ENCODE measurements around the gene ZIC4.

ZIC4 gene

GRCh38 chr3:147389717-147390116, 16.6 kb downstream of the ZIC4 start:
- no peak for DNase-seq

- no peak for DNase-seq
Observed at GRCh38 chr3:147388700-147389580, 17.4 kb downstream of the ZIC4 start.

DNA sequence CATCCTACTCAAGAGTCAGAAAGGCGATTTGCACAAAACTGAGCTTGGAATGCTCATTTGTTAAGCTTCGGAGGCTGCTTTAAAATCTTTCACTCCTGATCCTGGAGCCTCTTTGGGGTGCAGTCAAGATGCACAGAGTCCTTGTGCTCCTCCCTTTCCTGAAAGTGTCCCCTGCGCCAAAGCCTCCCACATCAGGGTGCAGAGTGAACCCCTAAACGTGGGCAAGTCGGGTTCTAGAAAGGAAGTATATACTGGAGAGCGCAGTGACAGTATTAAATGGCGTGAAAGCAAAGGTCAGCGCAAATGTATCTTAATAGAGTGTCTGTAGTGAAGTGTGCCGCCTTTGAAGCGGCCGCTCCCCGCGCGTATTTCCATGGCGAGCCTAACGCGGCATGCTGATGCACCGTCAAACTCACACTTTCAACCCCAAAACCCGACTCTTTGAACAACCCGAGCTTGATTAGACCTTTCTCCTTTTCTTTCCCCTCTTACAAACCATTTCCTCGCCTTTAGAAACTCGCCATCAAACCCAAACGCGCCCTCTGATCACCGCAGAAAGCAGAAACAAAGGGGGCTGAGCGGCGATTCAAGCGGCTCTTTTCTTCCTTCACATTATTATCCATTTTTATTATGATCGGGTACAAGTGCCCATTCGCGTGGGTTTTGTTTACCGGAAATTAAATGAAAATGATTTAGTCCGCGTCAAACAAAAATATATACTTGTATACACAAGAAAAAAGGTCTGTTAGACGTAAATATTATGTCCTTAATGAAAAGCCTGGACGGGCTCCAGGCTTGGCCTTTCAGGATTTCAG, 18.3 kb downstream of the ZIC4 start:
- DNase-seq: no peak

GRCh38 chr3:147387291-147387884, 19.0 kb downstream of the ZIC4 start:
- no peak for DNase-seq

- DNase-seq: no peak
Observed at GRCh38 chr3:147385059-147386012, 21.0 kb downstream of the ZIC4 start.

- DNase-seq: no peak
Observed at GRCh38 chr3:147384210-147385058, 21.9 kb downstream of the ZIC4 start.

DNA sequence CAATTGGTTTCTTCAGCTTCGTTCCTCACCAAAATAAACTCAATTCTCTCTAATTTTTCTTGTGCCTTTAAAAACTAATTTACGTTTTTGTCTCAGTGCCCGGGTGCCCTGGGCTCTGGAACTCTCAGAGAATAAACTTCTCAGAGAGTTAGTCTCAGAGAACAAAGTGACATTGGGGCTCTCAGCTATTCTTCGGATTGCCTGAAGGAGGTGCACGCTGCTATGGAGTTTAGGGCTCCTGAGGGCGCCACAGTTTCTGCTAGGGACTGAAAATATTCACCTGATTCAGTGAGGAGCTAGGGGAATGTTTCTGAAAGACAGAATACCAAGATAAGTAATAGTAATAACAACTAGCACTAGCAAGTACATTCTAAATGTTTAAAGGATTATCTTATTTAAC, 22.7 kb downstream of the ZIC4 start:
- DNase-seq: no peak

- DNase-seq: no peak
Observed at GRCh38 chr3:147381596-147381995, 24.7 kb downstream of the ZIC4 start.

- DNase-seq: no peak
Observed at GRCh38 chr3:147380977-147381376, 25.4 kb downstream of the ZIC4 start.

DNA sequence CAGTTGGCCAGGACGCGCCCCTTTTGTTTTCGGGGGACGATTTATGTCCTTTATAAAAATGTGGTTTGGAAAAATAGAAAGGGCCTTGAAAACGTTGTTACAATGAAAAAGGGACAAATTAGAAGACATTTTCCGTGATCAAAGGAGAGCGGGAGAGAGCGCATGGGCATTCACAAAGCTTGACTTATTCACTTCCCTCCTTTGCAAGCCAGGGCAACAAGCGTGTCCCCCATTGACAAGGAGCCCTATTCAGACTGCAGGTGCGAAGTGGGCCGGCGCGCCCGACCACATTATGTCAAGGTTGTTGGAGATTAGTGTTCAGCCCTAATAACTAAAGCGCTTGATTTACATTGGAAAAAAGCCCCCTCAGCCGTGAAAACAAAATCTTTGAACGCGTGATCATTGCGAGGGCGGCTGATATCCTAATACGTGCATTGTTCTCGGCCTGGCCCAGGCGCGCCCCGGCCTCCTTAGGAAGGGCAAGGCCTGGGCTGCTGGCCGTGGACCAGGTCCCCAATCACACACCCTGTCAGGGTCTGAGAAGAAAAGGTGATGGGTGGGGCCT, 25.9 kb downstream of the ZIC4 start:
- no peak for DNase-seq

GRCh38 chr3:147379651-147380050, 26.7 kb downstream of the ZIC4 start:
- DNase-seq: no peak

GRCh38 chr3:147377412-147378367, 28.7 kb downstream of the ZIC4 start:
- no peak for DNase-seq

DNA sequence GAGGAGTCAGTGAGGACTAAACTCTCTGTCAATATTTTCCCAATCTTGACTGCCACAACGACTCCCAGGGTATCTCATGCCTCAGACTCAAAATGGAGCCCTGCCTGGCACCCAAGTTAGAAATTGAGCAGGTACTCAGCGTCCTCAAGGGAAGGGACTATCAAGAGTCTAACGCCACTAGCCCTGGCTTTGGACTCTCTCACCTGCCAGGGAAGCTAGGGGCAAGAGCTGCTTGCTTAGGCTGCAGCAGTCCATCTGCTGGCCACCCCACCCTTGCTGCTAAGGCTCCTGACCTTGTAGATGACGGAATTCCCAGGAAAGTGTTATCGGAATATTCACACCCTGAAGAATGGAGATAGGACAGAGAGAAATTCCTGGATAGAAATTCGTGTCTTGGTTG, 33.0 kb downstream of the ZIC4 start:
- DNase-seq: no peak

DNA sequence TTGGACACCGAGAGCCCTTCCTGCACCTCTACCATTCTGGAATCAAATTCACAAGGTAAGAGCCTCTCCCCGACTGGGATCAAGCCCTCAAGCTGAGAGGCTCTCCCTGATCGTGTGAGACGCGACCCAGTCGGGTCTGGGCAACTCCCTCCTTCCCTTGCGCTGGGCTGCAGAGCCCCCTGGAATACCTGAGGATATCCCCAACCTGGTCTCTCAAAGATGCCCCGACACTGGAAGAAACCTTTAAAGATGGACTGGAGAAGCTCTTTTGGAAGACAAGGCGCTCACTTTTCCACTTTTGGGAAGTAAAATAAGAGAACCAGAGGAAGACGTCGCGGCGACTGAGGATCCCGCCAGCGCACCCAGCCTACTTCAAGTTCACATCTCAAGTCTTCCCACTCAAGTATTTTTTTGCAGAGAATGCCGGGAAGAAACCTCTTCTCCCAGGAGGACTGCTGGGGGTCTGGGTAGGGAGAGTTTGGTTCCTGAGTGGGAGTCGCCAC, 33.8 kb downstream of the ZIC4 start:
- DNase-seq: no peak

GRCh38 chr3:147371771-147372340, 34.5 kb downstream of the ZIC4 start:
- no peak for DNase-seq

DNA sequence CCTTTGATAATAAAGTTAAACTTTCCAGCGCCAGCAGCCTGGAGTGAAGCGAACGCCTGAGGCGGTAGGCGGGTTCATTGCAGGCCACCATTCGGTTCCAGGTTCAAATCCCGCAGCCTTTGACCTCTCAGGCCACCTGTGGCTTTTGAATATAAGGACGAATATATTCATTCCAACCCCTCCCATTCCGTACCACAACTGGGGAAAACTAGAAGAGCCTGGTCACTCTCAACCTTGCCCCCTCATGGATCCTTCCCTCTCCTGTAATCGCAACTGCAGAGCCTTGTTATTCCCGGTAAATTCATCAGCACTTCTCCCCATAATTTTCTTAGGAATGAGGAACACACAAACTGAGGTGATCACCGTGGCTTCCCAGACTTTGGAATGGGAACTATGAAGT, 35.2 kb downstream of the ZIC4 start:
- no peak for DNase-seq

DNA sequence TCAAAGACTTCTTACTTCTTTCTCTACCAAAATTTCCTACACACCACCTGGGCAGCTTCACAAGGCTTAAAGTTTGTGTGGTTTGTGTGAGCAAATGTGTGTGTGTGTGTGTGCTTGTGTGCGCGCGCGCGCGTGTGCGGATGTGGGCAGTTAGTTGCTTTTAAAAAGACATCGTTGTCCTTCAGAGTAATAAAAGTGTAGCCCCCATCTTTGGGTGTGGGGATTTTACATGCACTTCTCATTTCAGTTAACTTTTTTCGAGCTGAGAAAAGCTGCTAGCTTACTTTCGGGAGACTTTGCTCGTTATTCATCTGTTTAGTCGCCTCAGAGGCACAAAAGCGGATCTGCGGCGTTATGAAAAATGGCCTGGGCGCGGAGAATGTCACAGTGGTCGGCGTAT, 36.0 kb downstream of the ZIC4 start:
- no peak for DNase-seq

DNA sequence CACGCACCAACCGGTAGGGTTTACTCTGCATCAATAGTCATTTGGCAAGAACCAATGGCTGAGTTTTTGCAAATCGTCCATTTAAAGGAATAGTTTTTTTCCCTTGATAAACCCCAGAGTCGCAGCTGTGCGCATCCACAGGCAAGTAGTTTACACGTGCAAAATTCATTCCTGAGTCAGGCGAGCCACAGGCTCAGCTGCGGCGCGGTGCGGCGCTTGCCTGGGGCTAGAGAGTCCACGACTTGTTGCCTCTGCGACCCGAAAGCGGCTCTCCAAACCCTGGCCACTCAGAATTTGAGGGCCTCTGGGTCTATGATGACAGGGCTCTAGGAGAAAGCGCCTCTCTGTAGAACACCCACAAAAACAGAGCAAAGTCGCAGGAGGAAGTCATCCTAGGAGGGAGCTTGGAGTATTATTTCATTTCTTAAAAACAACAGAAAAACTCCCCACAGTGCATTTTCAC, 36.7 kb downstream of the ZIC4 start:
- no peak for DNase-seq

DNA sequence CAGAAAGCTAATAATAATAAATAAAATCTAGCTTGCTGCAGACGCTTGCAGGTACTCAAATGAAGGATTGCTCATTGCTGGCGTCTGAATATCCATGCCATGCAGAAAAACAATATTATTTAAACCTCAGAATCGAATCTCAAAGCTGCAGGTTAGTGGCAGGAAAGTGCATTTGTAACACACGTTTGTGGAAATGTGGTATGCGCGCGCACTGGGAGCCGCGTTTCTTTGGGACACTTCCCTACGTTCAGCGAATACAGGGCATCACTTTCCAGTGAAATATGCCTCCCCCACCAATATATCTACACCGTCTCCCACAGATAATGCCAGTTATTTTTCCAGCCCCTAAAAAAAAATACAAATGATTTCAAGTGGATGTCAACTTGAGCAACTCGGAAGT, 37.1 kb downstream of the ZIC4 start:
- DNase-seq: no peak
